Dendritic cell treated with granulocyte-macrophage colony-stimulating factor and Interleukin-4, amounts not matched to agents 40 ng/mL and 50 ng/mL, for 4 days (primary cell): ENCODE measurements around the gene CAGE1.

Source experiments
- H3K27ac Mint-ChIP-seq: one replicate; pipeline ENCODE4 v1.8.0; 2022; ENCODE audit warnings: mild to moderate bottlenecking, mixed read lengths
- H3K27me3 Mint-ChIP-seq: one replicate; pipeline ENCODE4 v1.8.0; 2022; ENCODE audit warnings: mild to moderate bottlenecking, mixed read lengths
- H3K36me3 Mint-ChIP-seq: one replicate; pipeline ENCODE4 v1.8.0; 2022; ENCODE audit warnings: low read depth, mixed read lengths
- H3K4me1 Mint-ChIP-seq: one replicate; pipeline ENCODE4 v1.8.0; 2022; ENCODE audit warnings: low read depth, mixed read lengths
- H3K4me3 Mint-ChIP-seq: one replicate; pipeline ENCODE4 v1.8.0; 2022; ENCODE audit warnings: mild to moderate bottlenecking, moderate library complexity, mixed read lengths
- H3K9me3 Mint-ChIP-seq: one replicate; pipeline ENCODE4 v1.8.0; 2022; ENCODE audit warnings: mixed read lengths
- intact Hi-C: fragments of 100-400 bp; cut with micrococcal nuclease; formaldehyde crosslinking; loops from one replicate; pipeline ENCODE4 v1.15.0; 2022

The CAGE1 gene

DNA sequence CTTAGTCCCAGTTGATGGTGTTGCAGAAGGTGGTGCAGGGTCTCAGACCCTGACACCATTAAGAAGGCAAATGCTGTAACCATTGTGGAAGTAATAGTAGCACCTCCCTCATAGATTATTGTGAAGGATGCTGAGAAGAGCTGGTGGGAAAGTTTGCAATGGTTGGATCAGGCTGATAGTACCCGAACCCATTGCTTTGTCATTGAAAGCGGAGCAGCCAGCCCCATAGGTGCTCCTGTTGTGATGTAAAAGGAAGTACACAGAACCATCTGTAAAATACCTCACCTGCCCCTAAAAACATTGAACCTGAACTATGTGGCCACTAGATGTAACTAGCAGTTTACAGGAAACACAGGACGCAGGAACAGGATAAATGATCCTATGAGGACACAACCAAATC, 31.5 kb upstream of the CAGE1 start:
- H3K4me1 Mint-ChIP-seq, result no peaks in the 10 kb centered on the region
- intact Hi-C loops, result loop anchor here (5.0 kb wide), 1 partner anchor 171 kb away; the partner anchor contains the start of gene SNRNP48
- H3K27me3 Mint-ChIP-seq, result no peaks in the 10 kb centered on the region
- H3K36me3 Mint-ChIP-seq, result peaks cover 27% of the 10 kb centered on the region
- no peaks in the 10 kb centered on the region for H3K9me3 Mint-ChIP-seq
- no peak overlapping the region for H3K4me3 Mint-ChIP-seq
- H3K27ac Mint-ChIP-seq, result no peak overlapping the region

DNA sequence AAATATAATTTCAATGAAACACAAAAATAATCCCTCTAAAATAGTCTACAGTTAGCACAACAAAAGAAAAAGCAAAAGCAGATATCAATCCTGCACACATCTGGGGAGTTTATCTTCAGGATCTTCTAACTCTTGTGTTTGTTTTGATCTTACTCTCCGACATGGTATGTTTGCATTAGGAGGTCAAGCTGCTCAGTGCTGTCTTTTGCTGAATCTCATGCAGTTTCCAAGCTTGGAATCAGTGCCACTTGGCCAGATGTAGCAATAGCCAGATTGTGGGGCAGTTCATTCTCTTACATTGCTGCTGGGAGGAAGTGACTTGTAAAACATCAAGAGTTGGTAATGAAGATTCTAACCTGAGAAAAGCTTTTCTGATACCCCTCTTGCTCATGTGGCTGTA, 29.5 kb upstream of the CAGE1 start:
- no peaks in the 10 kb centered on the region for H3K4me1 Mint-ChIP-seq
- H3K4me3 Mint-ChIP-seq, result no peak overlapping the region
- H3K27ac Mint-ChIP-seq, result no peak overlapping the region
- no peaks in the 10 kb centered on the region for H3K27me3 Mint-ChIP-seq
- intact Hi-C loops, result no loop called here
- H3K9me3 Mint-ChIP-seq, result no peaks in the 10 kb centered on the region
- peaks cover 47% of the 10 kb centered on the region for H3K36me3 Mint-ChIP-seq

DNA sequence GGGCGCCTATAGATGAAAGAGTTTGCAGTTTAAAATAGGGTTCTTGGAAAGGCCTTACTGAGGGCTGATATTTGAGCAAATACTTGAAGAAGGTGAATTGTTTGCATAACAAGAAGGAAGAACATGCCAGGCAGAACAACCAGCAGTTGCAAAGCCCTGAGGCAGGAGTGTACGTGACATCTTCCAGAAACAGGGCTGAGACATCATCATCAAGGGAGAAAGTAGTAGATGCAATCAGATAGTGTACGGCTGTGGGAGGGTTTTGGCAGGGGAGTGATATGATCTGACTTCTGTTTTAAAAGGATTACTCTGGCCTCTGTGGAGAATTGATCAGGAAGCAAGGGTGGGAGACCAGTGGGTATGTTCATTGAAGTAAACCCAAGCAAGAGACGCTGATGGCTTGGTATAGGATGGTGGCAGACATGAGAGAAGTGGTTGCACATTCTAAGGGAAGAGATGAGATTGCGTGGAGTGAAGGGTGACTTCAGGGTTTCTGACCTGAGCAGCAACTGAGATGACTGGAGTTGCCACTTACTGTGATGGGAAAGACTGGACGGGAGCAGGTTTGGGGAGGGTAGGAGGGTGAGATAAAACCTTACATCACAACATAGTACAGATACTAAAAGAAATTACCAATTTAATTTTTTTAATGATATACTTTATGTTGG, 28.8 kb upstream of the CAGE1 start:
- no peak overlapping the region for H3K4me3 Mint-ChIP-seq
- H3K4me1 Mint-ChIP-seq, result no peaks in the 10 kb centered on the region
- no peaks in the 10 kb centered on the region for H3K27me3 Mint-ChIP-seq
- intact Hi-C loops, result no loop called here
- H3K36me3 Mint-ChIP-seq, result peaks cover 53% of the 10 kb centered on the region
- H3K27ac Mint-ChIP-seq, result no peak overlapping the region
- no peaks in the 10 kb centered on the region for H3K9me3 Mint-ChIP-seq

DNA sequence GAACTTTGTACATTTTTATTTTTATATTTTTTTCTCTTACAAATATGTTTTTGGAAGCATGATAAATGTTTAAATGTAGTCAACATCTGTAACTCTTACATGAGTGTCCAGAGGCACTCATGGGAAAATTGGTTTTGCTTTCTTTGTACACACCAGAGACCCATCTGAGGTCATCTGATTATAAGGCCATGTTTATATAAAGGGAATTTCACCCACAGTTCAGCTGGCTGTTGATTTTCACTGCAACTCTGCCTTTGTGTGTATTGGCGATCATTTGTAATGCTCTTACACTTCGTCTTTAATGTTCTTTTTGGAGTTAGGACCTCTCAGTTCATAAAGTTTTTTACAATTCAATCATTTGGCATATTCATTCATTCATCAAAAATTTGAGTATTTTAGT, 28.1 kb upstream of the CAGE1 start:
- Mint-ChIP-seq H3K9me3 (no peaks in the 10 kb centered on the region), H3K27me3 (no peaks in the 10 kb centered on the region), H3K4me1 (no peaks in the 10 kb centered on the region), H3K36me3 (peaks cover 58% of the 10 kb centered on the region), H3K4me3 (no peak overlapping the region), H3K27ac (no peak overlapping the region)
- intact Hi-C loops, result no loop called here

DNA sequence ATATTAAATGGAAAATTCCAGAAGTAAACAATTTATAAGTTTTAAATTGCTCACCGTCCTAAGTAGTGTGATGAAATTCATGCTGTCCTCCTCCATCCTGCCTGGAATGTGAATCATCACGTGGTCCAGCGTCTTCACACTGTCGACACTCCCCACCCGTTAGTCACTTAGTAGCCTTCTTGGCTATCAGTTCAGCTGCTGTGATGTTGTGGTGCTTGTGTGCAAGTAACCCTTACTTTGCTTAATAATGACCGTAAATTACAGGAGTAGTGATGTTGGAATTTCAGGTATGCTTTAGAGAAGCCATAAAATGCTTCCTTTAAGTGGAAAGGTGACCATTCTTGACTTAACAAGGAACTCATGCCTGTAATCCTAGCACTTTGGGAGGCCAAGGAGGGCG, 25.3 kb upstream of the CAGE1 start:
- no peaks in the 10 kb centered on the region for H3K4me1 Mint-ChIP-seq
- H3K27me3 Mint-ChIP-seq, result no peaks in the 10 kb centered on the region
- no peak overlapping the region for H3K4me3 Mint-ChIP-seq
- no peaks in the 10 kb centered on the region for H3K9me3 Mint-ChIP-seq
- no peak overlapping the region for H3K27ac Mint-ChIP-seq
- peaks cover 82% of the 10 kb centered on the region for H3K36me3 Mint-ChIP-seq
- intact Hi-C loops, result no loop called here

DNA sequence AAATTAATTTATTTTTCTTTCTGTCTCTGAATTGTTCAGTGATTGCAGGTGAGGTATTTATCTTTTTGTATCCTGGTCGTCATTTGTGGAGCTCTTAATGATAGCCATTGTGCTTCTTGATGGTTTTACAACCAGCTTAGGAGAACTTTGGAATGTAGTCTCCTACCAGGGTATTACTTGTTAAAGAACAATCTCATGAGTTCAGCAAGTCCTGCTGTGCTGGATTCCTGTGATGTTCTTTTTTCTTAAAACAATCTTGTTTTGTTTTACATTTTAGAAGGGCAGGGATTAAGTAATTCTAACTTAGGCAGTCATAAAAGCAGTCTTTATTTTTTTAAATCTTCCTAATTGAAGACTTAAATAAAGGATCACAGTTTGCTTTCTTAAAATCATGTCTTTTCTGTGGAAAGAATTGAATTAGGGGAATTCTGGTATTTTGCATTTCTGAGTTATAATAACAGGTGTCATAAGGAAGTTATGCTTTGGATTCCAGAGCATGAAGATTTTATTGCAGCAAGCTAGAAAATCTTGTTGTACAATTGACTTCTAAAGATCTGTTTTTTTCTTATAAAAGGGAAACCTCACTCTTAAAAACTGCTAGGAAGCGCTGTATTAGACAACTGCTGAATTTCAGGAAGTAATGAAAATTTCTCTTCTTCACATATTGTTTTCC, 23.7 kb upstream of the CAGE1 start:
- peaks cover 92% of the 10 kb centered on the region for H3K36me3 Mint-ChIP-seq
- H3K4me1 Mint-ChIP-seq, result no peaks in the 10 kb centered on the region
- intact Hi-C loops, result no loop called here

DNA sequence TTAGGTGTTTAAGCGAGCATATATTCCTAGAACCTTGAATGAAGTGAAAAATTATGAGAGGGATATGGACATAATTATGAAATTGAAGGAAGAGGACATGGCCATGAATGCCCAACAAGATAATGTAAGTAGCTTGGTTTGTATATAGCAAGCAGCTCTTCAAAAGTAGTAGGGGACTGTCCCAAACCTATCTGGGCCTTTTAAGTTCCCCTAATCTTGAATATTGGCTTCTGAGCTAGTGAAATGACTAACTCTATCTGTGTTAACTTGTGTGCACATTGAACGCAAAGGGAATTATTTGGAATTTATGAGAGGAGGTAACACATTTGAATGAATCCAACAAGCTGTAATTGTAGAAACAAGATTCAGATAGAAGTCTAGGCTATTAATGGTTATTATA, 21.8 kb upstream of the CAGE1 start:
- Mint-ChIP-seq H3K27ac (no peak overlapping the region), H3K4me3 (no peak overlapping the region), H3K4me1 (no peaks in the 10 kb centered on the region), H3K9me3 (no peaks in the 10 kb centered on the region), H3K27me3 (no peaks in the 10 kb centered on the region), H3K36me3 (peaks cover 92% of the 10 kb centered on the region)
- intact Hi-C loops, result no loop called here

More for the DNA sequence above, 23.7 kb upstream of the CAGE1 start:
- no peak overlapping the region for H3K27ac Mint-ChIP-seq
- H3K4me3 Mint-ChIP-seq, result no peak overlapping the region
- no peaks in the 10 kb centered on the region for H3K27me3 Mint-ChIP-seq
- H3K9me3 Mint-ChIP-seq, result no peaks in the 10 kb centered on the region

DNA sequence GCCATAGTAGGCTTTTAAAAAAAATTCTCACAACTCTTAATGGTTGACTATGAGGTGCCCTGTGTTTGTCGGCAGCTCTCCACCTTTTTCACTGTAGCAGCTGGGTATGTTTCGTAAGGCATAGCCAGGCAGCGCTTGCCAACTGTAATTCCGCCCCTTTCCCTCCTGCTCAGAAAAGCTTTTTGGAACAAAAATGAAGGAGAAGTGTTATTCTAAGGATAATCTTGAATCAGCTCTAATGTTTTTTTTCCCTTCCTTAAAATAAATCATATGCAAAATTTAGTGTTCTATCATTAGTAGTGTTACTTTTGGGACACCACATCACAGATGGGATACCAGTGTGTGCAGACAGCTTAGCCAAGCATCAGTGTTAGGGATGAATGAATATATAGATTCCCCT, 21.3 kb upstream of the CAGE1 start:
- H3K36me3 Mint-ChIP-seq, result peaks cover 92% of the 10 kb centered on the region
- intact Hi-C loops, result no loop called here
- no peaks in the 10 kb centered on the region for H3K4me1 Mint-ChIP-seq
- H3K4me3 Mint-ChIP-seq, result no peak overlapping the region
- no peaks in the 10 kb centered on the region for H3K27me3 Mint-ChIP-seq
- no peak overlapping the region for H3K27ac Mint-ChIP-seq
- no peaks in the 10 kb centered on the region for H3K9me3 Mint-ChIP-seq

DNA sequence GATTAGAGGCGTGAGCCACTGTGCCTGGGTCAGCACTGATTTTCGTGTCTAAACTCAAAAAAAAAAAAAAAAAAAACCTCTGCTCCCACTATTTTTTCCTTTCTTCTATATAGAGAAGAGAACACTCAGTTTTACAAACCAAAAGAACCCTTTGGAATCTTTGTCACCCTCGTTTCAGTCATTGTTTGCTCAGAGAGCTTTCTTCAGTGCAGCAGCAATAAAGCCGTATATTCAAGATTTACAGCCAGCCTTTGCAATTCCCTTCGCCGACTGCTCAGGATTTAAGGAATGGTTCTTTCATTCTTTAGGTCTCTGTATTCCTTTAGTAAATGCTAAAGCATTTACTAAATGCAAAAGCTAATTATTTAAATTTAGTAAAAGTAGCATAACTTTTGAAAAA, 20.2 kb upstream of the CAGE1 start:
- H3K9me3 Mint-ChIP-seq, result no peaks in the 10 kb centered on the region
- peaks cover 92% of the 10 kb centered on the region for H3K36me3 Mint-ChIP-seq
- no peak overlapping the region for H3K4me3 Mint-ChIP-seq
- H3K4me1 Mint-ChIP-seq, result no peaks in the 10 kb centered on the region
- no peaks in the 10 kb centered on the region for H3K27me3 Mint-ChIP-seq
- intact Hi-C loops, result no loop called here
- no peak overlapping the region for H3K27ac Mint-ChIP-seq

DNA sequence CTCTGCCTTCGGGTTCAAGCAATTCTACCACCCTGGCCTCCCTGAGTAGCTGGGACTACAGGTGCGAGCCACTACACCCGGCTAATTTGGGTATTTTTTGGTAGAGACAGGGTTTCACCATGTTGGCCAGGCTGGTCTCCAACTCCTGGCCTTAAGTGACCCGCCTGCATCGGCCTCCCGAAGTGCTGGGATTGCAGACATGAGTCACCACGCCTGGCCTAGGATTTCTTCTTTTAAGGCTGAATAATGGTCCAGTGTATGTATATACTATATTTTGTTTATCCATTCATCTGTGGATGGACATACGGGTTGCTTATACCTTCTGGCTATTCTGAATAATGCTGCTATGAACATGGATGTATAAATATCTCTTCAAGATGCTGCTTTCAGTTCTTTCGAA, 17.2 kb upstream of the CAGE1 start:
- Mint-ChIP-seq H3K9me3 (no peaks in the 10 kb centered on the region), H3K27ac (no peak overlapping the region), H3K36me3 (peaks cover 75% of the 10 kb centered on the region), H3K27me3 (no peaks in the 10 kb centered on the region), H3K4me3 (no peak overlapping the region), H3K4me1 (no peaks in the 10 kb centered on the region)
- intact Hi-C loops, result no loop called here

DNA sequence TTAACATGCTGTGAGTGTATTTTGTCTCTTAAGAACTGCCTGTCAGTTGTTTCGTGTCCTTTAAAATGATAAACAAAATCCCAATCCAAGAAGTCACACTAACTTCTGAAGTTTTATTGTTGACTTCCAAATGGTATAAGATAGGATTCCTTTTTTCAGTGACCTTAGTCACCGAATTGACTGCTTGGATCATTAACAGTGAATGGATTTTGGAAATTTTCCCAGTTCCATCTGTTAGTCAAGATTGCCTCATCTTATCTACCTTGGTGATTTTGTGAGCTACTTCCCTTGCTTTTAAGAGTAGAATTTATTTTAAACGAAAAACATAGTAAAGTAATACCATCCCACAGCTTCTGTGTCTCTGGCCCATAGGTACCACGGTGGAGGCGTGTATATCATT, 15.0 kb upstream of the CAGE1 start:
- Mint-ChIP-seq H3K27me3 (no peaks in the 10 kb centered on the region), H3K9me3 (no peaks in the 10 kb centered on the region), H3K36me3 (peaks cover 68% of the 10 kb centered on the region), H3K4me3 (no peak overlapping the region), H3K27ac (no peak overlapping the region), H3K4me1 (peaks cover 7% of the 10 kb centered on the region)
- intact Hi-C loops, result no loop called here

DNA sequence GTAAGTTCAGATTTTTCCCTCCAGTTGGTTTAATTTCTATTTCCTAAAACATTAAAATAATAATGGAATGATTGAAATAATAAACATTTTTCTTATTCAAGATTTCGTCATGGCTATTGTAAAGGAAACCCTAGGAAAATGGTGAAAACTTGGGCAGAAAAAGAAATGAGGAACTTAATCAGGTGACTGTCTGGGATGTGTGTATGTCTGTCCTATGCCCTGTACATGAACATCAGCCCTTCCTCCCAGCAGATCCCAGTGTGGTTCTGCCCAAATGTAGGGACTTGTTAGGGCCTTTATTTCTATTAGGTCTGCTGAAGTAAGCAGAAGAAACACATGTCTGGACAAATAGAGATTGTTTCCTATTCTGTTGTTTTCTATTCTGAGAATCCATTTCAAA, 13.2 kb upstream of the CAGE1 start:
- intact Hi-C loops, result no loop called here

DNA sequence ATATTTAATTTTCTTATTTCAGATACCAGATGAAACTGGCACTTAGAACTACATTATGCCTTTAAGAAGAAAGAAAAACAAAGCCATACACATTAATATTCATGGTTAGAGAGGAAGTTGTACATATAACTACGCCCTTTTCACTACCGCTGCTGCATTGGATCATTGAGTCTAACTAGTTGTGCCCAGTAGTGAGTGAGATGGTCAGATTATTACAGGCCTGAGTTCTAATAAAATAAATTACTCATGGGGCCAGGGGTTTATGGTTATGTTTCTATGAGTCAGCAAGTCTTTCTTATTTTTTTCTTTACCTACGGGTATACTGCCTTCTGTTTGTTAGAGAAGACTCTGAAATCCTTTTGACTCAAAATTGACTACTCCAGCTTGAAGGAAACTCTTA, 11.5 kb upstream of the CAGE1 start:
- H3K36me3 Mint-ChIP-seq, result peaks cover 42% of the 10 kb centered on the region
- no peak overlapping the region for H3K27ac Mint-ChIP-seq
- peaks cover 7% of the 10 kb centered on the region for H3K4me1 Mint-ChIP-seq
- intact Hi-C loops, result no loop called here
- no peaks in the 10 kb centered on the region for H3K27me3 Mint-ChIP-seq
- H3K4me3 Mint-ChIP-seq, result no peak overlapping the region
- no peaks in the 10 kb centered on the region for H3K9me3 Mint-ChIP-seq

More for the DNA sequence above, 13.2 kb upstream of the CAGE1 start:
- Mint-ChIP-seq H3K9me3 (no peaks in the 10 kb centered on the region), H3K4me1 (peaks cover 7% of the 10 kb centered on the region), H3K36me3 (peaks cover 58% of the 10 kb centered on the region), H3K4me3 (no peak overlapping the region), H3K27me3 (no peaks in the 10 kb centered on the region), H3K27ac (no peak overlapping the region)

DNA sequence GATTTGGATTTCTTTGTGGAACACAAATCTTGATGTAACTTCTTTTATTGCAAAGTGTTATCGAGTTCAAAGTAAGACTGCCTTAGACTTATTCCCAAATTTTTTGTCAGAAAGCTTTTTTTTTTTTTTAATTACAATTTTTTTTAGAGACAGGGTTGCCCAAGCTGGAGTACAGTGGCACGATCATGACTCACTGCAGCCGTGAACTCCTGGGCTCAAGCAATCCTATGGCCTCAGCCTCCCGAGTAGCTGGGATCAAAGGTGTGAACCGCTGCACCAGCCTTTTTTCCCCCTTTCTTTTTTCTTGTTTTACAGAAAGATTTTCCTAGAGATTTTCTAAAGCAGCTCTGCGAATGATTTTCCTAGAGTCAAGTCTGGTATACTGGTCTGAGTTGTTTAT, 2.9 kb upstream of the CAGE1 start:
- peaks cover 53% of the 10 kb centered on the region for H3K36me3 Mint-ChIP-seq
- no peaks in the 10 kb centered on the region for H3K27me3 Mint-ChIP-seq
- H3K27ac Mint-ChIP-seq, result no peak overlapping the region
- H3K4me1 Mint-ChIP-seq, result peaks cover 45% of the 10 kb centered on the region
- intact Hi-C loops, result no loop called here
- no peak overlapping the region for H3K4me3 Mint-ChIP-seq
- H3K9me3 Mint-ChIP-seq, result no peaks in the 10 kb centered on the region

DNA sequence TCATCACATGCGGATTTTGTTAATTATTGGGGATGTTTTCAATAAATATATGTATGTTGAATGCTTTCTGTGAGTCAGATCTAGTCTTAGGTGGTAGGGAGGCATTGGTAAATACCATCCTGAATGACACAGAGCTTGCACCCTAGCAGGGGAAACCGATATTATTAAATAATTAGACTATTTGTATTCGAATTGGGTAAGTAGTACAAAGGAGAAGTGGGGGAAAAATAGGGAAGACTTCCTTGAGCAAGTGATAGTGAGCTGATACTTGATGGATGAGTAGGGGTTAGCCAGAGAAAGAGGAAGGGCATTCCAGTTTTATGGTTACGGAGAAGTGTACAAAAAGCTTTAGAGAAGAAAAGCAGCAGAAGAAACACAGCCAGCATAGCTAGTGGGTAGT, 1.6 kb upstream of the CAGE1 start:
- Mint-ChIP-seq H3K4me1 (peaks cover 45% of the 10 kb centered on the region), H3K9me3 (no peaks in the 10 kb centered on the region), H3K27ac (peak overlapping the region; percentile 91), H3K36me3 (peaks cover 53% of the 10 kb centered on the region), H3K4me3 (peak overlapping the region; percentile 84), H3K27me3 (no peaks in the 10 kb centered on the region)
- intact Hi-C loops, result no loop called here
